Type B pancreatic cell (in vitro differentiated cells): ENCODE measurements around the gene ANKRD17. TPM values are rescaled to one million over a fixed set of nuclear protein-coding genes. Genes with fewer than 3 reads are reported as not detected.

Experiments used
- DNase-seq: peaks from one replicate; pipeline ENCODE4 v3.0.0; 2021; ENCODE audit warnings: mixed read lengths; ENCODE audit not compliant: unreplicated experiment; ENCODE audit errors: extremely low spot score
- H3K27ac Mint-ChIP-seq: 2 replicates; pipeline ENCODE4 v1.8.0; 2021; ENCODE audit warnings: mild to moderate bottlenecking, mixed read lengths
- H3K27me3 Mint-ChIP-seq: 2 replicates; pipeline ENCODE4 v1.8.0; 2021; ENCODE audit warnings: mixed read lengths
- H3K36me3 Mint-ChIP-seq: 2 replicates; pipeline ENCODE4 v1.8.0; 2021; ENCODE audit warnings: mixed read lengths
- H3K4me1 Mint-ChIP-seq: one replicate; pipeline ENCODE4 v1.8.0; 2021; ENCODE audit warnings: mixed read lengths; ENCODE audit not compliant: unreplicated experiment
- H3K4me3 Mint-ChIP-seq: 2 replicates; pipeline ENCODE4 v1.8.0; 2021; ENCODE audit warnings: mild to moderate bottlenecking, mixed read lengths
- H3K9me3 Mint-ChIP-seq: 2 replicates; pipeline ENCODE4 v1.8.0; 2021; ENCODE audit warnings: mixed read lengths
- CTCF ChIP-seq: fragments of 200-600 bp; sonication (generic); conservative IDR thresholded peaks from 2 replicates; pipeline ENCODE4 v1.5.0; 2021; ENCODE audit warnings: antibody characterized with exemption, mild to moderate bottlenecking
- total RNA-seq: library from RNA; stranded (reverse); gene quantifications from 2 replicates; pipeline ENCODE4 v1.2.1, GENCODE V29; 2021; ENCODE audit warnings: low replicate concordance

Gene ANKRD17
- total RNA-seq, 1 donor from 2014 or later: 77.7 TPM

GRCh38 chr4:73098713-73099112 lies 159.9 kb downstream of the ANKRD17 start:
- Mint-ChIP-seq H3K9me3 (no peaks in the 10 kb centered on the region), H3K27me3 (no peaks in the 10 kb centered on the region), H3K36me3 (peaks cover 12% of the 10 kb centered on the region), H3K27ac (no peak overlapping the region), H3K4me3 (no peak overlapping the region), H3K4me1 (no peaks in the 10 kb centered on the region)
- DNase-seq: no peak
- TF ChIP-seq CTCF: no peak

GRCh38 chr4:73098016-73098415 lies 160.6 kb downstream of the ANKRD17 start:
- H3K36me3 Mint-ChIP-seq: peaks cover 12% of the 10 kb centered on the region
- H3K4me1 Mint-ChIP-seq: no peaks in the 10 kb centered on the region
- H3K27me3 Mint-ChIP-seq: no peaks in the 10 kb centered on the region
- no peak for TF ChIP-seq CTCF
- H3K4me3 Mint-ChIP-seq: no peak overlapping the region
- H3K9me3 Mint-ChIP-seq: no peaks in the 10 kb centered on the region
- DNase-seq: no peak
- H3K27ac Mint-ChIP-seq: no peak overlapping the region

DNA sequence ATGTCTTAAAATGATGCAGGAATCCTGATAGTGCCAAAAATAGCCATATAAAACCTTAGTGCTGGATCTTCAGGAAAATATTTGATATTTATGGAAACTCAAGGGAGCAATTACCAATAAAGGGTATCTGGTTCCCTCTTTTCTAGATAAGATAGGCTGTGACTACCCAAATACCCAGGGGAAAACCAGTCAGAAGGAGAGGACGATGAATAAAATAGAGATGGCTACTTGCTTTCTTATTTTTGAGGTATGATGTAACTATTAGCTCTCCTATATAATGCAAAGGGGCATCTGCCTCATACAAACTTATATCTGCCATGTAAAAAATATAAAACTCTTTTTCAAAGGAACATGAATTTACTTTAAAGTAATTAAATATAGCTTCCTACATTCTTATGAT lies 165.7 kb downstream of the ANKRD17 start:
- no peaks in the 10 kb centered on the region for H3K9me3 Mint-ChIP-seq
- H3K36me3 Mint-ChIP-seq: peaks cover 24% of the 10 kb centered on the region

DNA sequence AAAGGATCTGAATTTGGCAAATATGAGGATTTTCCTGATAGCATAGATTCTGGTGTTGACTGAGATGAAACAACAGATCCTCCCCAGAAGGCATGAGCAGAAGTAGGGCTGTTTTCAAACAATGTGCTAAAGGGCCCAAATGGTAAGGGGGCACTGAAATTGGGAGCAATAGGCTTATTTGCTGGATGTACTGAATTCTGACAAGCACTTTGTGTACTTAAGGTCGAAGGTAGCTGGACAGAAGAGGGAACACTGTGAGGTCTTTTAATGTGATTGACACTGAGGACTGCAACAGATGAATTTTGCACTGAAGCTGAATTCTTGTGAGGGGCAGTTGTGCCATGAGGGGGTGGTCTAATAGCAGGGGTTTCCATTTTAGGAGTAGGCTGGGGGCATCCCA lies 167.9 kb downstream of the ANKRD17 start:
- Mint-ChIP-seq H3K27ac (no peak overlapping the region), H3K4me3 (no peak overlapping the region), H3K36me3 (peaks cover 27% of the 10 kb centered on the region), H3K9me3 (no peaks in the 10 kb centered on the region), H3K4me1 (no peaks in the 10 kb centered on the region), H3K27me3 (no peaks in the 10 kb centered on the region)
- DNase-seq: no peak
- TF ChIP-seq CTCF: no peak

More for the DNA sequence above, 165.7 kb downstream of the ANKRD17 start:
- Mint-ChIP-seq H3K27me3 (no peaks in the 10 kb centered on the region), H3K4me1 (no peaks in the 10 kb centered on the region), H3K4me3 (no peak overlapping the region), H3K27ac (no peak overlapping the region)
- no peak for TF ChIP-seq CTCF
- DNase-seq: no peak

DNA sequence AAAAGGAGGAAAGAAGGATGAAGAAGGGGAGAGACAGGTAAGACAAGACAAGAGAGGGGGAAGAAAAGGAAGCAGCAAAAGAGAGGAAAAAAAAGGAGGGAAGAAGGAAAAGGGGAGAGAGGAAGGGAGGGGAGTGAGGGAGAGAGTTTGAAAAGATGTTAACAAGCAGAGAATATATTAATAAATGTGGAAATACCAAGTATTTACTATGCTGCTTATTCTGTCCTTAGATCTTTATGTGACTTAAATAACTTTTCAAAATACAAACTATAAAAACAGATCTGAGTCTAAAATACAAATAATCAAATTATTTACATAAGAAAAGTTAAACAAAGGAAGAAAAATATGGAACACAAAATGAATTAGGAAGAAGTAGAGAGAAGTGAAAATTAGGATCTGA lies 170.7 kb downstream of the ANKRD17 start:
- peaks cover 27% of the 10 kb centered on the region for H3K36me3 Mint-ChIP-seq
- H3K27ac Mint-ChIP-seq: no peak overlapping the region
- no peaks in the 10 kb centered on the region for H3K9me3 Mint-ChIP-seq
- H3K27me3 Mint-ChIP-seq: no peaks in the 10 kb centered on the region
- H3K4me1 Mint-ChIP-seq: no peaks in the 10 kb centered on the region
- TF ChIP-seq CTCF: no peak
- no peak for DNase-seq
- no peak overlapping the region for H3K4me3 Mint-ChIP-seq
